NCI-H460 (cell line): ENCODE data around the gene EDN1. TPM values are rescaled to one million over a fixed set of nuclear protein-coding genes. Genes with fewer than 3 reads are reported as not detected.

Experiments used
- DNase-seq: peaks from one replicate; pipeline ENCODE4 v3.0.0-alpha.2; 2016; ENCODE audit warnings: low read depth; ENCODE audit errors: extremely low read depth
- total RNA-seq: library from RNA; depleted of rRNA; stranded (reverse); fragments of >200 nt; shearing (Covaris generic); gene quantifications from 2 replicates; pipeline ENCODE4 v1.2.3, GENCODE V29; 2014

Gene EDN1
- total RNA-seq, 1 experiment from 2014 or later: 12.0 TPM

GRCh38 chr6:12293235-12293930 is 3.2 kb downstream of the EDN1 start:
- DNase-seq: no peak

DNA sequence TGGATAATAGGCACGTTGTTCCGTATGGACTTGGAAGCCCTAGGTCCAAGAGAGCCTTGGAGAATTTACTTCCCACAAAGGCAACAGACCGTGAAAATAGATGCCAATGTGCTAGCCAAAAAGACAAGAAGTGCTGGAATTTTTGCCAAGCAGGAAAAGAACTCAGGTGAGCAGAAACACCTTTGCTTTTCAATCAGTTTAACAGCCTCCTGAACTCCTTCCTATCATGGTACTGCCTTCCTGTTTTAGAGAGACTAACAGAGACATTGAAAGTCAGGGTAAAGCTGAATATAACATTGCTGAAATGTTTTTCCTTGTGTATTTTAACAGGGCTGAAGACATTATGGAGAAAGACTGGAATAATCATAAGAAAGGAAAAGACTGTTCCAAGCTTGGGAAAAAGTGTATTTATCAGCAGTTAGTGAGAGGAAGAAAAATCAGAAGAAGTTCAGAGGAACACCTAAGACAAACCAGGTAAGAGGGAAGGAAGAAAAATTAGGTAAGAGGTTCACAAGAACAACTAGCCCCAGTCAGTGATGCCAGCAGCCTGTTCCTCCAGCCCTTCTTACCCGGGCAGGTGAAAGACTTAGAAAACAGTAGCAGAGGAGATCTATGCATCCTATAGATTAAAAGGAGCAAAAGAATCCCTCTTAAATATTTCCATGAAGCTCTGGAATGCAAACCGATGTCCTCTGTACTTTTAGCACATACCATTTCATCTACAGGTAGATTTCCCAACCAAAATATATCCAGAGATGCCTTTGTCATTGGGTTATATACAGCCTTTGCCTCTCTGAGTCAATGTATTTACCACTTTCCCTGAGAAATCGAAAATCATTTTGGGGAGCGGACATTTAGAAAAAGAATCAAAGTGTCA is 4.0 kb downstream of the EDN1 start:
- no peak for DNase-seq

DNA sequence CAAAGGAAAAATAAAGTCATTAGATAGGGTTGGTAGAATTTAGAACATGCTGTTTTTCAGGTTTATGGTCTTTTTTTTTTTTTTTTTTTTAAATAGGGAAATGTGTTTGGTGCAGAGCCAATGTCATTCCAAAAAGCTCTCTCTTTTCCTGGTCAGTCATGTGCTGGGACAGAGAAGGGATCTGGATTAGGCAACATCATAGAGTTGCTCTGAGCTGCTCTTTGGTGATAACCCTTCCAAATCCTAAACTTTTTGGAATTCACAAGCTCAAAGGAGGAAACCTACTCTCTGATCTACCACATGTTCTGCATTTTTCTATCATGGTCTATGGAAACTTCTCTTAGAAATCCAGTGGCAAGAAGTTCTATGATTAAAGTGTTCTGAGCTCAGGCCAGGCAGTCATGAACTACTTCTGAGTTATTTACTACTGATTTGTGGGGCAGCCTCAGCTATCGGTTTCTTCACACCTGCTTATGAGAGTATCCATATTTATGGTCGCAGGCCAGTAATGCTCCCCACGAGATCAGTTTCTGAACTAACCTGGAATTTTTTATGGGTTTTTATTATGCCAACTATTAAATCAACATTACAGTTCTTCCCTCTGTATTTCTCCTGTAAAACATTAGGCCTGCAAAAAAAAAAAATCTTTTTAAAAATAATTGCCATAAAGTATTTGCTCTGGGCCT is 4.8 kb downstream of the EDN1 start:
- no peak for DNase-seq

GRCh38 chr6:12295558-12296254 is 5.5 kb downstream of the EDN1 start:
- no peak for DNase-seq

GRCh38 chr6:12296255-12296573 is 6.1 kb downstream of the EDN1 start:
- peak; percentile 75 for DNase-seq

DNA sequence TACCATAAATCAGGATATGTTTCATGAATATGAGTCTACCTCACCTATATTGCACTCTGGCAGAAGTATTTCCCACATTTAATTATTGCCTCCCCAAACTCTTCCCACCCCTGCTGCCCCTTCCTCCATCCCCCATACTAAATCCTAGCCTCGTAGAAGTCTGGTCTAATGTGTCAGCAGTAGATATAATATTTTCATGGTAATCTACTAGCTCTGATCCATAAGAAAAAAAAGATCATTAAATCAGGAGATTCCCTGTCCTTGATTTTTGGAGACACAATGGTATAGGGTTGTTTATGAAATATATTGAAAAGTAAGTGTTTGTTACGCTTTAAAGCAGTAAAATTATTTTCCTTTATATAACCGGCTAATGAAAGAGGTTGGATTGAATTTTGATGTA is 6.4 kb downstream of the EDN1 start:
- DNase-seq: no peak

DNA sequence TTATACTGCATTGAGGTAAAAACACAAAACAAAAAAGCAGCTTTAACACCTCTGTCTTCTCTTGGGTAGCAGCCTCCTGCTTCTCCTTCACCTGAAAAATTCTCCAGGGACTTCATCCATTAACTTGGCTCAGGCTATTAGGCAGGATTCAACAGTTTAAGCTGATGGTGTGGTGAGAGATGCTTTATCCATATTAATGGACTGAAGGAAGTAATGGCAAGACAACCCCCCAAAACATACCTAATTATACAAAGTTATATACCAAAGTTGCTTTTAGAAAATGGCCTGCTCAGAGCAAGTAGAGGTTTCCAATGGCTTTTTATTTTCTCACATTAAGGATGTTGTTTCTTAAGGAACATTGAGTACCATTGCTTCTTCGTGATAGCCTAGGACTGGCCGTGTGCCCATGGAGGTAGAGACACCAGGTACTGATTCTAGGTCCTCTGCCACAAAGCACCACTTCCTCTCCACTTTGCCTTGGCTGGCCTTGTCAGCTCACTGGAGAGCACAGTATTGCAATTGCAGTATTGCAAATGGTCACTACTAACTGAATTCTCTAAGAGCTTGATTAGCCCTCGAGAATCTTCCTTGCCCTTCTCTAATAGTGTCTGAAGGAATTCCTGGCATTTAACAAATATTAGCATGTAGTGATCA is 7.3 kb downstream of the EDN1 start:
- DNase-seq: no peak

GRCh38 chr6:12298017-12298978 is 8.1 kb downstream of the EDN1 start:
- DNase-seq: no peak

- no peak for DNase-seq
These were observed 8.8 kb downstream of the EDN1 start for GRCh38 chr6:12298995-12299394.

GRCh38 chr6:12301018-12301417 is 10.9 kb downstream of the EDN1 start:
- DNase-seq: no peak

DNA sequence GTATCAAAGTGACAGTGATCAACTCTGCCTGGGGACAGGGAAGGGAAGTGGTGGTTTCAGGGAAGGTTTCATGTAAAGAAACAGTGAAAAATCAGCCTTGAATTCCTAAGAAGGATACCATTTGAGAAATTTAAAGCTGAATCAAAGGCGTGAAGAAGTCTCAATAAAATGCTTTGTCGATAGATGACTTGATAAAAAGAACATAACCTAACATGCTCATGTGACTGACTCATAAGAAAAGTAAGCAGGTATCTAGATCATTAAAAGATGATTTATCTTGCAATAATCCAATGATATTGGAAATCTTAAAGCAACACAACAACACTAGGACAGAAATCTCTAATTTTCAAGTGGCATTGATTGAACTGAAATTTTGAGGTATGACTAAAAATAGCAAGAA is 14.3 kb downstream of the EDN1 start:
- no peak for DNase-seq

- no peak for DNase-seq
These were observed 18.9 kb downstream of the EDN1 start for GRCh38 chr6:12309070-12309469.

- no peak for DNase-seq
These were observed 20.9 kb downstream of the EDN1 start for GRCh38 chr6:12311106-12311505.

DNA sequence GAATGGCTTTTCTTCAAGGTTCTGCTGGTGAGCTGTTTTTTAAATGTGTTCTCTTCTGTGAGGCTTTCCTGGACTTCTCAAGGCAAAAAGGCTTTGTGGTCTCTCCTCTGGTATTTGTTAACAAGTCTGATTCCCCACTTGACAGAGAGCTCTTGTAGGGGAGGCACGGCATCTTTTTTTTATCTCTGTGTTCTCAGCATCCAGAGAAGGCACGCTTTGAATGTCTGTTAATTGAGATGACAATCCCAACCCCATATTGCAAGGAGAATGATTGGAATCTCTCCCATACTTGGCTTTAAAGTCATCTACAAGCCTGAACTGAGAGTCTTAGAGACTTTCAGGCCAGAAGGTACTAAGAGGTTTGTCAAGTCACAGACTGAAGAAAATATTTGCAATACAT is 22.6 kb downstream of the EDN1 start:
- no peak for DNase-seq

DNA sequence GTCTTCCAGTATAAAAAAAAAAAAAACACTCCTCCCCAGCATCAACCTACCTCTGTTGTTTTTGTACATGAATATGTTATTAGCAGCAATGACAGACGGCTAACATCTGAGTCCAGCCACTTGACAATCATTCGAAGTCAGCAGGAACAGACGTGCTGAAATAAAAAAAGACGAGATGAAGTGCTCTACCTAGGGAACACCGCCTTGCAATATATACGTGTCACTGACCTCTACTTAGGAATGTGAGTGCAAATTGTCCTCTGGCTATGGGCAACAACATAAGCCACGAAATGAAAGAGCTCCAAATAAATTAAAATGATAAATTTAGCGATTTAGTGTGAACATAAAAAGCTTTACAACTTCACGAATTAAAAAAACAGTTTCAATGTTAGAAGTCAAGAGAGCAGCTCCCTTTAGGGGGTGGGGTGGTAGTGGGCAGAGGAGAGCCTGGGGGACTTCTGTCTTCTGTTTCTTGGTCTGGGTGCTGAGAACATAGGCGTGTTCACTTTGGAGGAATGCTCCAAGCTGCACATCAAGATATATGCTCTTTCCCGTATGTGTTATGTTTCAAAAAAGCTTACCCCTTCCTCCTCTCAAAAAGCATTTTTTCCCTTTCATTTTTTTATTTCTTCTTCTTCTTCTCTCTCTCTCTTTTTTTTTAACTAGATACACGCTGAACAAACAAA is 23.3 kb downstream of the EDN1 start:
- DNase-seq: no peak

- no peak for DNase-seq
These were observed 23.9 kb downstream of the EDN1 start for GRCh38 chr6:12313992-12314589.

- DNase-seq: no peak
These were observed 24.6 kb downstream of the EDN1 start for GRCh38 chr6:12314751-12315150.

DNA sequence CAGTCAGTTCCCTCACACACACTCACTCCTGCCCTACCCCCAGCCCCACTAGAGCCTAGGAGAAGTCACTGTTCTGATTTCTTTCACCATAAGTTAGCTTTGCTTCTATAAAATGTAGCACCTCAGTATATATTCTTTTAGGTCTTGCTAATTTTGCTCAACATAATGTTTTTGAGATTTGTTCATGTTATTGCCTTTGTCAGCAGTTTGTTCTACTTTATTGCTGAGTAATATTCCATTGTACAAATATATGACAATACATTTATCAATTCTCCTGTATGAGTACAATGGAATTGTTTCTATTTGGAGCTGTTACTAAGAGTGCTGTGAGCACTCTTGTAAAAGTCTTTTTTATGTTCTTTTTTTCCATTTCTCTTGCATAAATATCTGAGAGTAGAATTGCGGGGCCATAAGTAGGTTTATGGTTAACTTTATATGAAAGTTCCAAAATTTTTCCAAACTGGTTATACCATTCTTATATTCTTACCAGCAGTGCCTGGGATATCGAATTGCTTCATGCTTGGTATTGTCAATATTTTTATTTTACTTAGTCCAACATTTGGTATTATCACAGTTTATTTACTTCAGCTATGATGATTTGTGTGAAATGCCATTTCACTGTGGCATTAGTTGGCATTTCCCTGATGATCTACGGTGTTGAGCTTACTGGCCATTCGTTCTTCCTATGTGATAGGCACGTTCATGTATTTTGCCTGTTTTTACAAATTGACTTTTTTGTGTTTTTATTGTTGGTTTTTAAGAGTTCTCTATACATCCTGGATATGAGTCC is 25.3 kb downstream of the EDN1 start:
- DNase-seq: no peak
